C1 segment of cervical spinal cord (tissue), 14 donors: Measurements from ENCODE around the gene SLC27A3.
A peak's percentile ranks its signal among the peaks of the same experiment; 100 is the strongest.

Source experiments
- DNase-seq, 14 donors: peaks; one replicate each; lab custom pipeline; 2025; lab: John Stamatoyannopoulos, UW

The SLC27A3 gene

GRCh38 chr1:153798468-153798780 lies 23.2 kb downstream of the SLC27A3 start:
- no peak for DNase-seq

GRCh38 chr1:153799016-153799415 lies 23.8 kb downstream of the SLC27A3 start:
- no peak for DNase-seq

GRCh38 chr1:153799566-153800465 lies 24.6 kb downstream of the SLC27A3 start:
- no peak for DNase-seq

- no peak for DNase-seq
Measured at GRCh38 chr1:153800516-153800915, 25.3 kb downstream of the SLC27A3 start.

GRCh38 chr1:153801028-153801625 lies 25.9 kb downstream of the SLC27A3 start:
- DNase-seq, result no peak

GRCh38 chr1:153801786-153802697 lies 26.8 kb downstream of the SLC27A3 start:
- DNase-seq, result peak in 1 of 14 donors; percentile 20

- DNase-seq, result no peak
Measured at GRCh38 chr1:153803470-153804056, 28.4 kb downstream of the SLC27A3 start.

DNA sequence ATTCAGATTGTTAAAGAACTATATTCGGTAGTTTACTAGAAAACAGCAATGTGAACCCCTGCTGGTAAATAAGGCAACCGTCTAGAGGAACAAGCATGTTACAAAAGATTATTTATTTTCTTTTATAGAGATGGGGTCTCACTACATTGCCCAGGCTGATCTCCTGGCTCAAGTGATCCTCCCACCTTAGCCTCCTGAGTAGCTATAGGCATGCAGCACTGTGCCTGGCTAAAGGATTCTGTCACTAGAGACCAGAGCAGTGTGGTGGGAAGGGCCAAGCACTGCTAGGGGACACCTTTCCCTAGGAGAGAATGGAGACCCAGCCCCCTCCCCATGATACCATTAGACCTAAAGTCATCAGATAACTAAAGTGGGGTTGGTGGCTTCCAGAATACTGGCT lies 28.9 kb downstream of the SLC27A3 start:
- DNase-seq, result no peak

DNA sequence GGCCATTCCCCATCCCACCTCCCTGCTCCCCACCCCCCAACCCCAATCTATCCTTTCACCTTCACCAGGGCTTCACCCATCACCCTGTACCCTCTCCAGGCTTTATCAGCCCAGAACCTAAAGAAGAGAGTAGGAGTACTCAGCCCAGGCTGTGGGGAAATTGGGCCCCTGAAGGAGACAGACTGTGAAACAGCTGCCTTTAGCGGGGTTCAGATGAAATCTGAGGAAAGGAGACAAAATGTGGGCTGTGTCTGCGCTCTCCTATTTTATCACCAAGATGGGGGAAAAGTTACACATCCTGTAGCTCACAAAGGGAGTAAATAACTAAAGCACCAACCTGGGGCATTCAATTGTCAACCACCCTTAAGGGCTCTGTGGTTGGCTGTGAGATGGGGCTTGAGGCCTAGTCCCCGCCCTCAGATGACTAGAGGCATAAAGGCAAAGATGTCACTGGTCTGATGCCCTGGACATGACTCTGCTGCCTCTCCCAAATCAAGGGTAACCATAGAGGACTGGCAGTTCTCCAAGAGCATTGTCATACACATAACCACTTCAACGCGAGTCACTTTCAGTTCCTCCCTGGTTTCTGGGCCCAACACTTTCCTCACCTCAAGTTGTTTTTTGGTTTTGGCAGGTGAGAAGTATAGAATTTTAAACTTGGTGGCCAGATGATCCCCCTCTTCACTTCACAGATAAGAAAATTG lies 30.0 kb downstream of the SLC27A3 start:
- peak in 1 of 14 donors; percentile 6 for DNase-seq

GRCh38 chr1:153805886-153806719 lies 30.9 kb downstream of the SLC27A3 start:
- no peak for DNase-seq

- no peak for DNase-seq
Measured at GRCh38 chr1:153816283-153816889, 41.2 kb downstream of the SLC27A3 start.

DNA sequence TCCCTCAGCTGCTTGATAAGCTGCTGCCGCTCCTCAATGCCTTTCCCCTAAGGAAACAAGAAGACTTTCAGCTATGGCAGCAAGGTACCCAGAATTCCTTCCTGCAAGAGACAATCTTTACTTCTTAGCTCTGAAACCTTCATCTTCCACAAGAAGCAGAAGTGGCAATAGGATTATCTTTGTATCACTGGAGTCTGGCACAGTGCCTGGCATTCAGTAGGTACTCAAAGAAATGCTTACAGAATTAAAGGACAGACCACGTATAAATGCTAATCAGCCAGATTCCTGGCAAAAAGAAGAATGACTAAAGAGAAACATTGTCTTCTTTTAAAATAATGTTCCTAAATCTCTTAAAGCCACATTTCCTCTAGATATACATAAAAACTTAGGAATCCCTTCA lies 43.7 kb downstream of the SLC27A3 start:
- DNase-seq, result no peak

DNA sequence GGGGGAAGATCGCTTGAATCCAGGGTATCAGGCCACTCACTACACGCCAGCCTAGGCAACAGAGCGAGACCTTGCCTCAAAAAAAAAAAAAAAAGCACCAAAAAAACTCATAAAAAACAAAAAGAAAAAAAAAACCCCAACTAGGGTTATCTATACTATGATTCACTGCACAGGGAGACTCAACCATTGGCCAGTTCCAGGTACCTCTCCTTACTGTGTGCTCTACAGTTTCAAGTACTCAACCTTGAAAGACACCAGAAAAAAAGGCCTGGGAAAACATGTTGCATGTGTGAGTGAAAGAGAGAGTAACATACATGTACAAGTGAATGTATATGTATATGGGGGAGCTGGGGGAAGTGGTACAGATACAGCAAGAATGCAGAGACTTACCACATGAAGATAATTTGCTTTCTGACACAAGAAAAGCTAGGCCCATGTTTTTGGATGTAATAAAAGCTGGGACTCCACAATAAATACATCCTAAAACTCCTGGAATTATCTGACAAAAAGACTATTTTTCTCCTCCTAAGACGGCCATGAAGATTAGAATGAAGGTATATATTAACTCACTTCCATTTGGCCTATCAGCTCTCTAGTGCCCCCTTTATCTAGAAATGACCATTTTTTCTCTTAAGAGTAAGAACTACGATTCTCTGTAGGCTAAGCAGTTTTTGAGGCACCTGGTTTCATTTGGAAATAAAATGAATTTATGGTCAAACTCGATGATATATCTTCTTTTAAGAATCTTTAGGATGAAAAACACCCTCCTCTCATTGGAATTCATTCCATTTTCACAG lies 52.2 kb downstream of the SLC27A3 start:
- no peak for DNase-seq
